Vagina (tissue), 2 donors: ENCODE data around the gene MTURN. TPM values are rescaled to one million over a fixed set of nuclear protein-coding genes. Genes with fewer than 3 reads are reported as not detected.

Experiments used
- DNase-seq, 2 donors: peaks; one replicate each; pipeline ENCODE4 v3.0.0-alpha.2; 2017; ENCODE audit errors: extremely low spot score in 2 of 2
- H3K27ac ChIP-seq: fragments of 200-600 bp; sonication (generic); one replicate; pipeline ENCODE4 v1.5.1; 2019
- H3K27me3 ChIP-seq: fragments of 200-600 bp; sonication (generic); one replicate; pipeline ENCODE4 v1.5.1; 2019
- H3K36me3 ChIP-seq, 2 donors: fragments of 200-600 bp; sonication (generic); one replicate each; pipeline ENCODE4 v1.5.1; 2017 to 2019
- H3K4me1 ChIP-seq: fragments of 200-600 bp; sonication (generic); one replicate; pipeline ENCODE4 v1.5.1; 2019
- H3K4me3 ChIP-seq, 2 donors: fragments of 200-600 bp; sonication (generic); 1 replicate in 1 of 2; 2 replicates in 1 of 2; pipeline ENCODE4 v1.5.1; 2016 to 2019
- H3K9me3 ChIP-seq: fragments of 200-600 bp; sonication (generic); one replicate; pipeline ENCODE4 v1.5.1; 2019
- POLR2A ChIP-seq, 2 donors: fragments of 450-650 bp; IDR thresholded peaks; one replicate each; pipeline ENCODE4 v1.6.1; 2017; ENCODE audit warnings: antibody characterized with exemption in 2 of 2, mild to moderate bottlenecking in 2 of 2, moderate library complexity in 2 of 2
- POLR2AphosphoS5 ChIP-seq, 2 donors: sonication (generic); formaldehyde crosslinking; IDR thresholded peaks; one replicate each; pipeline ENCODE4 v1.9.0; 2017; ENCODE audit warnings: antibody characterized with exemption in 2 of 2, mild to moderate bottlenecking in 2 of 2, low read depth in 1 of 2; ENCODE audit not compliant: insufficient read depth in 1 of 2
- intact Hi-C: fragments of 100-400 bp; cut with DNase I; formaldehyde crosslinking; loops from one replicate; pipeline ENCODE4 v1.15.1; 2023
- total RNA-seq: library from RNA; depleted of rRNA; stranded (reverse); fragments of >200 nt; gene quantifications from one replicate; pipeline ENCODE4 v1.2.3, GENCODE V29; 2016
- TF ChIP-seq, protein P1 (sequence below), 3 experiments: fragments of 450-650 bp in 2 of 3; fragments of 200-600 bp in 1 of 3; sonication (generic) in 1 of 3; IDR thresholded peaks; one replicate each; pipeline ENCODE4 v1.5.1; 2017 to 2019; ENCODE audit warnings: antibody characterized with exemption in 3 of 3, mild to moderate bottlenecking in 2 of 3, moderate library complexity in 2 of 3

The MTURN gene
- total RNA-seq, 1 donor from 2014 or later, result 44.2 TPM

DNA sequence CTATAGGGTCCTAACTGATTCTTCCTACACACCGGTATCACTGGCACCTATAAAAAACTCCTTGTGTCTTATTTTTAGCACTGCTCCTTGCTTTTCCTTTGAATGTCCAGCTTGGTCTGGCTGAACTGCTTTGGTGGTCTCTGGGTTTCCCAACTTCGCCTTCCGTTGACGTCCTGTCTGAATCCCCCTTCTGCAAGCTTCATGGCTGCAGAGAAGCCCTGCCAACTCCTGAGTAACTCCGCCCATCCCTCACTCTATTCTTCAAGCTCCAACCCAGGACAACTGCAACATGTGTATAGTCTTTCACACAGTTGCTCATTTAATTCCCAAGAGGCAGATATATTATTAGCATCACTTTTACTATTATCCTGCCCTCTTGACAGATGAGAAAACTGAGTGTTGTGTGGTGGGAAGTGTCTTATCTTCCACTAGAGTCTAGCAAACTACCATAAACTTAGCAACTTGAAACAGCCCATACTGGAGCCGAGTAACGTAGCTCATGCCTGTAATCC, 40.9 kb downstream of the MTURN start:
- TF ChIP-seq, protein P1, sequence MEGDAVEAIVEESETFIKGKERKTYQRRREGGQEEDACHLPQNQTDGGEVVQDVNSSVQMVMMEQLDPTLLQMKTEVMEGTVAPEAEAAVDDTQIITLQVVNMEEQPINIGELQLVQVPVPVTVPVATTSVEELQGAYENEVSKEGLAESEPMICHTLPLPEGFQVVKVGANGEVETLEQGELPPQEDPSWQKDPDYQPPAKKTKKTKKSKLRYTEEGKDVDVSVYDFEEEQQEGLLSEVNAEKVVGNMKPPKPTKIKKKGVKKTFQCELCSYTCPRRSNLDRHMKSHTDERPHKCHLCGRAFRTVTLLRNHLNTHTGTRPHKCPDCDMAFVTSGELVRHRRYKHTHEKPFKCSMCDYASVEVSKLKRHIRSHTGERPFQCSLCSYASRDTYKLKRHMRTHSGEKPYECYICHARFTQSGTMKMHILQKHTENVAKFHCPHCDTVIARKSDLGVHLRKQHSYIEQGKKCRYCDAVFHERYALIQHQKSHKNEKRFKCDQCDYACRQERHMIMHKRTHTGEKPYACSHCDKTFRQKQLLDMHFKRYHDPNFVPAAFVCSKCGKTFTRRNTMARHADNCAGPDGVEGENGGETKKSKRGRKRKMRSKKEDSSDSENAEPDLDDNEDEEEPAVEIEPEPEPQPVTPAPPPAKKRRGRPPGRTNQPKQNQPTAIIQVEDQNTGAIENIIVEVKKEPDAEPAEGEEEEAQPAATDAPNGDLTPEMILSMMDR (IDR thresholded peaks at IDR 0.05), result no peak
- no peak for TF ChIP-seq POLR2AphosphoS5 (IDR thresholded peaks at IDR 0.05; ENCODE audit: insufficient read depth in 1 of 2, low read depth in 1 of 2)
- TF ChIP-seq POLR2A (IDR thresholded peaks at IDR 0.05), result no peak
- no peaks in the 10 kb centered on the region for H3K27me3 ChIP-seq
- H3K9me3 ChIP-seq, result no peaks in the 10 kb centered on the region
- no peak overlapping the region for H3K4me3 ChIP-seq
- H3K4me1 ChIP-seq, result peaks cover 36% of the 10 kb centered on the region
- intact Hi-C loops, result loop anchor here (10.0 kb wide), 1 partner anchor 109 kb away; the partner anchor contains the start of gene ZNRF2
- DNase-seq, result no peak
- no peak overlapping the region for H3K27ac ChIP-seq
- no peaks in the 10 kb centered on the region for H3K36me3 ChIP-seq

DNA sequence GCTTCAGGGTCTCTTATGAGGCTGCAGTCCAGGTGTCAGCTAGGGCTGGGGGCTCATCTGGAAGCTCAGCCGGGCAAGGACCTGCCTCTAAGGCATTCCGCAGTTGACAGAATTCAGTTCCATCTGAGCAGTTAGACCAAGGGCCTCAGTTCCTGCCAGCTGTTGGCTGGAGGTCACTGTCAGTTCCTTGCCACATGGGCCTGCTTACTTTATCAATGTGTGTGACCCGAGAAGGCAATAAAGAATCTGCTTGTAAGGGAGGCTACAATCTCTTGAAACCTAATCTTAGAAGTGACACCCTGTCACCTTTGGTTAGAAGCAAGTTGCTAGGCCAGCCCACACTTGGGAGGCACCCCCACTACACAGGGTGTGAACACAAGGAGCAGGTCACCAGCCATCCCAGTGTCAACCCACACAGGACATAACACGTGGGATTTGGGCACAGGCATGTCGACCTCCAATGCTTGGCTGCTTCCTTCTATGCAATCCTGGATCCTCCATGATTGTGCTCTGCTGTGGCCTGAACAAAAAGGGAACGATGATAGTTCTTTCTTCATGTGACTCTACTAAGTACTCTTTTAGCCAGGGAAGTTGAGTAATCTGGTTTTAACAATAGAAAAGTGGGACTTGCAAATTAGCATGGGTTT, 41.8 kb downstream of the MTURN start:
- H3K27ac ChIP-seq, result no peak overlapping the region
- no peak for DNase-seq
- no peaks in the 10 kb centered on the region for H3K36me3 ChIP-seq
- no peak overlapping the region for H3K4me3 ChIP-seq
- no peaks in the 10 kb centered on the region for H3K27me3 ChIP-seq
- H3K4me1 ChIP-seq, result peaks cover 32% of the 10 kb centered on the region
- no peaks in the 10 kb centered on the region for H3K9me3 ChIP-seq
- TF ChIP-seq POLR2AphosphoS5 (IDR thresholded peaks at IDR 0.05; ENCODE audit: insufficient read depth in 1 of 2, low read depth in 1 of 2), result no peak
- intact Hi-C loops, result loop anchor here (10.0 kb wide), 1 partner anchor 108 kb away; the partner anchor contains the start of gene ZNRF2

DNA sequence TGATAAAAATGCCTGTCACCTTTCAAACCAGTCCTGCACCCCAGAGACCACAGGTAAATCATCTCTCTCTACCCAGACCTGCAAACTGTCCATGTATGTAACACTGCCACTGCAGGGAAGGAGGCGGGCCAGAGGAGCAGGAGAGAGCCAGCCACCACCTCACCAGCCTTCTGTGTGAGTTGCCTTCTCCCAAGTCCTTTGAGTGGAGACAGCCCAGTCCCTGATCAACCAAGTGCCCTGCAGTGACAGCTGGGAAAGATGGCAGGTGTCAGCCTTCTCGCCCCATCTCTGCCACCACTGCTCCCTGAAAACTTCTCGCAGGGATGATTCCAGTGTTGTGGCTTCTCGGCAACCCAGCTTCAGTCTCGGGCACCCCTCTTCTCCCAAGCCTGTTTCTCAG, 42.4 kb downstream of the MTURN start:
- Histone ChIP-seq H3K27ac (no peak overlapping the region), H3K4me1 (peaks cover 26% of the 10 kb centered on the region), H3K9me3 (no peaks in the 10 kb centered on the region), H3K36me3 (no peaks in the 10 kb centered on the region), H3K27me3 (no peaks in the 10 kb centered on the region), H3K4me3 (no peak overlapping the region)
- TF ChIP-seq, protein P1 (IDR thresholded peaks at IDR 0.05), result no peak
- TF ChIP-seq POLR2AphosphoS5 (IDR thresholded peaks at IDR 0.05; ENCODE audit: insufficient read depth in 1 of 2, low read depth in 1 of 2), result no peak
- DNase-seq, result no peak
- intact Hi-C loops, result loop anchor here (10.0 kb wide), 1 partner anchor 108 kb away; the partner anchor contains the start of gene ZNRF2

DNA sequence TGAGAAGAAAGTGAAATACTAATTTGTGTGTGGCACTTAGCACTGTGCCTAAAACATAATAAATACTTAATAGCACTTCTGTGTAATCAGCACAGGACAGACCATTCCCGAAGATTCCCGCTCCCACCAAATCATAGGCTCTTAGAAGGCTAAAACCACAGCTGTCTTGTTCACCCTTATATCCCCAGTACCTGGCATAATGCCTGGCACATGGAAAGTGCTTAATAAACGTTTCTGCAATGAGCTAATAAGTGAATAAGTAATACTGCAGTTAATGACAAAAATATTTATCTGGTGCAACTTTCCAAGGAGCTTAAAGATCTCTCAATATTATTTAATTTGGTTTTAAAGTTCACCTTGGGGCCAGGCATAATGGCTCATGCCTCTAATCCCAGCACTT, 43.2 kb downstream of the MTURN start:
- intact Hi-C loops, result loop anchor here (10.0 kb wide), 1 partner anchor 107 kb away; the partner anchor contains the start of gene ZNRF2
- Histone ChIP-seq H3K36me3 (no peaks in the 10 kb centered on the region), H3K9me3 (no peaks in the 10 kb centered on the region), H3K4me1 (peaks cover 18% of the 10 kb centered on the region), H3K27me3 (no peaks in the 10 kb centered on the region), H3K4me3 (no peak overlapping the region), H3K27ac (no peak overlapping the region)
- TF ChIP-seq POLR2AphosphoS5 (IDR thresholded peaks at IDR 0.05; ENCODE audit: insufficient read depth in 1 of 2, low read depth in 1 of 2) (no peak), POLR2A (IDR thresholded peaks at IDR 0.05) (no peak)
- TF ChIP-seq, protein P1 (IDR thresholded peaks at IDR 0.05), result no peak
- DNase-seq, result no peak

DNA sequence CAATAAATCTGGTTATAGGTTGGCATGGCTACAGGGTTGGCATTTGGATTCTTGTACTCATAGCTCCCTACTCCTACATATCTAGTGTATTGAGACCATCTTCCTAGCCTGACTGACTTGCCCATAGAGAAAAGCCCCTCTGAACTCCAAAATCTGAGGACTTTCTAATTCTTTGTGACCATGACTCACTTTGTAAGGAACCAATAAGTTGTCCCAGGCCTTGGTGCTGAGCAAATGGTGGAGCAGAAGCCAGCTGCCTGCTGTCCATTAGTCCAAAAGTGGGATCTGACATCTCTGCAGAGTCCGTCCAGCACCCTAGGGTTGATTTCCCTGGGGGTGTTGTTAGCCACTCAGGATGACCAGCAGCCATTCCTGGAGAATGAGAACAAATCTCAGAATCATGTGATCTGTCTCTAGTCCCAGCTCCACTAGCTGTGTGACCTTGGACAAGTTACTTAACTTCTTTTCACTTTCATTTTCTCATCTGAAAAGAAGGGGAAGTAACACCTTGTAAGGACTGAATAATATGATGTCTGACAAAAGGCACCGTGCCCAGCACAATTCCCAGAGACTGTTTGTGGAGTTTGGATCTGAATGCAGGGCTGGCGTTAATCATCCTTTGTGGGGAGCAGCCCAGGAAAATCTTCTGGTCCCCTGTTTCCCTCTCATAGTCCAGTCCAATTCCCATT, 44.1 kb downstream of the MTURN start:
- Histone ChIP-seq H3K27me3 (no peaks in the 10 kb centered on the region), H3K9me3 (no peaks in the 10 kb centered on the region), H3K4me1 (peaks cover 9% of the 10 kb centered on the region), H3K27ac (no peak overlapping the region), H3K4me3 (no peak overlapping the region), H3K36me3 (no peaks in the 10 kb centered on the region)
- no peak for DNase-seq
- TF ChIP-seq POLR2AphosphoS5 (IDR thresholded peaks at IDR 0.05; ENCODE audit: insufficient read depth in 1 of 2, low read depth in 1 of 2), result no peak
- TF ChIP-seq POLR2A (IDR thresholded peaks at IDR 0.05), result no peak
- TF ChIP-seq, protein P1 (IDR thresholded peaks at IDR 0.05), result no peak
- intact Hi-C loops, result loop anchor here (10.0 kb wide), 1 partner anchor 106 kb away; the partner anchor contains the start of gene ZNRF2
